H1 (cell line): ENCODE measurements around the gene ABCA6. TPM values are rescaled to one million over a fixed set of nuclear protein-coding genes. Genes with fewer than 3 reads are reported as not detected.
"Not testable (repeated sequence)": the region's sequence is repeated elsewhere in the genome, so short reads cannot be mapped to it uniquely, and the experiment has no call there.

Experiments
- CTCF ChIA-PET: fragments of 300-600 bp; sonication (Branson Sonifier 250); formaldehyde crosslinking; loops from one replicate; lab custom pipeline; 2021; ENCODE audit not compliant: partially characterized antibody; lab: Charles Lee
- POLR2A ChIA-PET: fragments of 300-600 bp; sonication (Branson Sonifier 250); formaldehyde crosslinking; loops from one replicate; lab custom pipeline; 2021; ENCODE audit warnings: inconsistent platforms; ENCODE audit not compliant: partially characterized antibody; lab: Charles Lee
- DNase-seq, 2 experiments: peaks; one replicate each; pipeline versions ENCODE4 v3.0.0 to v3.0.0-alpha.2; 2010 to 2022; ENCODE audit warnings: low spot score in 2 of 2, low read depth in 1 of 2, mixed read lengths in 1 of 2
- FAIRE-seq: peaks from 2 replicates; lab custom pipeline; 2011; peaks lifted over from hg19 to GRCh38; lab: Jason Lieb, UNC
- H2AFZ ChIP-seq: 2 replicates; pipeline ENCODE4 v1.8.1; 2012; ENCODE audit warnings: low read length, inconsistent platforms
- H2AK5ac ChIP-seq: 2 replicates; pipeline ENCODE4 v1.6.1; 2013; ENCODE audit warnings: low read depth, low read length
- H2BK120ac ChIP-seq: replicated peaks from 2 replicates; pipeline ENCODE3; 2013; ENCODE audit warnings: low read depth, low read length, inconsistent platforms
- H2BK12ac ChIP-seq: 2 replicates; pipeline ENCODE4 v1.6.1; 2013; ENCODE audit warnings: low read depth, low read length
- H2BK15ac ChIP-seq: 2 replicates; pipeline ENCODE4 v1.6.1; 2013; ENCODE audit warnings: low read length
- H2BK20ac ChIP-seq: 2 replicates; pipeline ENCODE4 v1.6.1; 2013; ENCODE audit warnings: low read length
- H2BK5ac ChIP-seq: 2 replicates; pipeline ENCODE4 v1.6.1; 2013; ENCODE audit warnings: low read depth, low read length
- H3K14ac ChIP-seq: 2 replicates; pipeline ENCODE4 v1.6.1; 2013; ENCODE audit warnings: inconsistent platforms; ENCODE audit not compliant: insufficient read length
- H3K18ac ChIP-seq: 2 replicates; pipeline ENCODE4 v1.6.1; 2013; ENCODE audit warnings: low read length; ENCODE audit errors: extremely low read depth
- H3K23ac ChIP-seq: 2 replicates; pipeline ENCODE4 v1.6.1; 2013; ENCODE audit warnings: inconsistent platforms; ENCODE audit not compliant: insufficient read length
- H3K23me2 ChIP-seq: 2 replicates; pipeline ENCODE4 v1.6.1; 2013; ENCODE audit warnings: low read depth, low read length
- H3K27ac ChIP-seq: 2 replicates; pipeline ENCODE4 v1.6.1; 2011; ENCODE audit warnings: low read depth, low read length, inconsistent platforms
- H3K27me3 ChIP-seq, 4 experiments: replicated peaks in 1 of 4; 1 replicate in 1 of 4; 2 replicates in 3 of 4; pipeline versions ENCODE4 v1.6.1 to v1.8.1; 2011 to 2013; ENCODE audit warnings: low read length in 3 of 4, mild to moderate bottlenecking in 3 of 4, inconsistent platforms in 2 of 4, mixed read lengths in 2 of 4, moderate library complexity in 1 of 4; ENCODE audit not compliant: control insufficient read depth in 3 of 4, insufficient read depth in 3 of 4; ENCODE audit errors: extremely low read depth in 1 of 4
- H3K36me3 ChIP-seq, 4 experiments: 2 replicates each; pipeline versions ENCODE4 v1.6.1 to v1.8.1; 2011 to 2013; ENCODE audit warnings: mild to moderate bottlenecking in 4 of 4, low read length in 3 of 4, moderate library complexity in 2 of 4, control low read depth in 1 of 4, inconsistent platforms in 1 of 4; ENCODE audit not compliant: insufficient read depth in 4 of 4, control insufficient read depth in 2 of 4
- H3K4ac ChIP-seq: replicated peaks from 2 replicates; pipeline ENCODE3; 2013; ENCODE audit warnings: low read length, low read depth, mixed read lengths, inconsistent platforms; ENCODE audit not compliant: insufficient read length
- H3K4me1 ChIP-seq, 4 experiments: replicated peaks in 1 of 4; 1 replicate in 1 of 4; 2 replicates in 3 of 4; pipeline versions ENCODE4 v1.6.1 to v1.8.1; 2011 to 2013; ENCODE audit warnings: low read length in 3 of 4, inconsistent platforms in 2 of 4, mixed read lengths in 1 of 4; ENCODE audit not compliant: insufficient read depth in 4 of 4, control insufficient read depth in 3 of 4
- H3K4me2 ChIP-seq, 2 experiments: 2 replicates each; pipeline versions ENCODE4 v1.6.1 to v1.8.1; 2011 to 2013; ENCODE audit warnings: low read depth in 2 of 2, low read length in 2 of 2, control low read depth in 1 of 2, inconsistent platforms in 1 of 2, mild to moderate bottlenecking in 1 of 2; ENCODE audit not compliant: insufficient read depth in 1 of 2
- H3K4me3 ChIP-seq, 4 experiments: fragments of 200-600, 300-600 bp in 1 of 4; sonication (generic), shearing (Covaris generic), sonication (Bioruptor Twin) in 1 of 4; 2 replicates each; pipeline versions ENCODE4 v1.5.1 to v1.8.1; 2011 to 2016; ENCODE audit warnings: low read length in 4 of 4, low read depth in 3 of 4, control low read depth in 2 of 4, inconsistent platforms in 2 of 4, mild to moderate bottlenecking in 2 of 4, mixed read lengths in 1 of 4, moderate library complexity in 1 of 4; ENCODE audit not compliant: insufficient read depth in 2 of 4; ENCODE audit errors: extremely low read depth in 1 of 4
- H3K56ac ChIP-seq: replicated peaks from 2 replicates; pipeline ENCODE3; 2013; ENCODE audit warnings: low read depth, mild to moderate bottlenecking, mixed read lengths, low read length, inconsistent platforms; ENCODE audit not compliant: insufficient read length
- H3K79me1 ChIP-seq: 2 replicates; pipeline ENCODE4 v1.6.1; 2013; ENCODE audit warnings: low read depth, low read length, control low read depth
- H3K79me2 ChIP-seq, 2 experiments: 2 replicates each; pipeline versions ENCODE4 v1.6.1 to v1.8.1; 2012 to 2013; ENCODE audit warnings: low read length in 2 of 2, mild to moderate bottlenecking in 2 of 2, inconsistent platforms in 1 of 2; ENCODE audit not compliant: insufficient read depth in 2 of 2, control insufficient read depth in 1 of 2
- H3K9ac ChIP-seq, 4 experiments: replicated peaks in 1 of 4; 1 replicate in 1 of 4; 2 replicates in 3 of 4; pipeline versions ENCODE4 v1.6.1 to v1.8.1; 2011 to 2013; ENCODE audit warnings: low read depth in 3 of 4, low read length in 3 of 4, control low read depth in 2 of 4, mild to moderate bottlenecking in 2 of 4, moderate library complexity in 2 of 4, inconsistent platforms in 1 of 4; ENCODE audit errors: extremely low read depth in 1 of 4
- H3K9me3 ChIP-seq, 2 experiments: 2 replicates each; pipeline versions ENCODE4 v1.6.1 to v1.8.1; 2012 to 2013; ENCODE audit warnings: mild to moderate bottlenecking in 2 of 2, moderate library complexity in 2 of 2, control low read depth in 1 of 2, inconsistent platforms in 1 of 2, low read depth in 1 of 2, low read length in 1 of 2, mixed read lengths in 1 of 2; ENCODE audit not compliant: insufficient read depth in 2 of 2
- H4K20me1 ChIP-seq, 2 experiments: replicated peaks in 1 of 2; 2 replicates each; pipeline versions ENCODE3 to v1.8.1; 2011 to 2013; ENCODE audit warnings: inconsistent platforms in 2 of 2, low read length in 2 of 2, mild to moderate bottlenecking in 1 of 2; ENCODE audit not compliant: insufficient read depth in 2 of 2, control insufficient read depth in 1 of 2
- H4K5ac ChIP-seq: 2 replicates; pipeline ENCODE4 v1.6.1; 2013; ENCODE audit warnings: low read length, low read depth, mixed read lengths, inconsistent platforms; ENCODE audit not compliant: insufficient read length
- H4K8ac ChIP-seq: 2 replicates; pipeline ENCODE4 v1.8.0; 2013; ENCODE audit warnings: mild to moderate bottlenecking, moderate library complexity, low read length, inconsistent platforms; ENCODE audit not compliant: insufficient read depth; ENCODE audit errors: extremely low read depth
- H4K91ac ChIP-seq: replicated peaks from 2 replicates; pipeline ENCODE3; 2013; ENCODE audit warnings: low read length, mixed read lengths, inconsistent platforms; ENCODE audit not compliant: insufficient read length
- WGBS, 2 experiments: shearing (Covaris generic) in 1 of 2; methylation state at CpG; one replicate each; pipeline versions ENCODE4 v1.1.6 to v1.1.7; 2013 to 2015; ENCODE audit warnings: low lambda C conversion rate in 2 of 2, mixed read lengths in 2 of 2, inconsistent platforms in 1 of 2, low coverage in 1 of 2, missing lambda C conversion rate in 1 of 2; ENCODE audit not compliant: insufficient replicate concordance in 2 of 2, insufficient coverage in 1 of 2, insufficient read length in 1 of 2; ENCODE audit errors: extremely low coverage in 1 of 2, missing lambda C conversion rate in 1 of 2; 5-methylcytosine and 5-hydroxymethylcytosine counted together
- polyA plus RNA-seq, 7 experiments: library from polyadenylated mRNA; depleted of rRNA in 3 of 7; stranded (reverse) in 5 of 7; unstranded in 2 of 7; fragments of >200 nt in 5 of 7; fragments of 200-250 nt in 2 of 7; gene quantifications; 1 replicate in 5 of 7; 2 replicates in 1 of 7; 4 replicates in 1 of 7; pipeline versions ENCODE4 v1.2.1 to v1.2.3, GENCODE V29; 2011 to 2013; ENCODE audit warnings: missing spikeins in 2 of 7, mixed read lengths in 2 of 7
- total RNA-seq: library from RNA; stranded (reverse); fragmentation: NEBNext Ultra II Directional; extraction: Animal tissue kit (Norgen Biotek cat#: 25700); gene quantifications from 2 replicates; pipeline ENCODE4 v1.2.1, GENCODE V29; 2021

ABCA6 gene
- total and polyA plus RNA-seq, 2 of the 8 experiments (the other 6 are each of a cell fraction or from before 2014, with no cell fraction given) = not detected

GRCh38 chr17:69071233-69071586 is 70.5 kb downstream of the ABCA6 start:
- H3K27ac ChIP-seq, H2BK120ac ChIP-seq, H4K91ac ChIP-seq, H3K79me2 ChIP-seq, H2BK20ac ChIP-seq, FAIRE-seq, H2BK12ac ChIP-seq, H3K9me3 ChIP-seq, H3K23ac ChIP-seq, H2AFZ ChIP-seq, H3K23me2 ChIP-seq, DNase-seq, H4K20me1 ChIP-seq, H3K14ac ChIP-seq, H2AK5ac ChIP-seq, H4K8ac ChIP-seq, H3K4me3 ChIP-seq, H3K4me1 ChIP-seq, H3K56ac ChIP-seq, H2BK5ac ChIP-seq, H3K27me3 ChIP-seq, H2BK15ac ChIP-seq, H3K4ac ChIP-seq, H3K18ac ChIP-seq, H4K5ac ChIP-seq, H3K36me3 ChIP-seq, H3K9ac ChIP-seq, H3K4me2 ChIP-seq, H3K79me1 ChIP-seq: not testable (repeated sequence)
- CTCF ChIA-PET = interaction anchor here (0.7 to 2.8 kb wide), 7 partner anchors 12 to 300 kb away, joined by 3 to 18 read pairs (median 3); no protein-coding TSS in a partner anchor
- POLR2A ChIA-PET = interaction anchor here (1.0 kb wide), 1 partner anchor 14 kb away, joined by 3 read pairs; no protein-coding TSS in a partner anchor
- 89% methylated on average over 4 of the region's 4 CpGs; no CpG with 5 or more reads in 1 of the 2 experiments for WGBS, 2 experiments
